Thoracic aorta (tissue), 2 donors: ENCODE results near the gene CCDC51. TPM values are rescaled to one million over a fixed set of nuclear protein-coding genes. Genes with fewer than 3 reads are reported as not detected.
A peak's percentile ranks its signal among the peaks of the same experiment; 100 is the strongest.

Experiments
- ATAC-seq: fragments of 150-250 bp; one replicate; pipeline ENCODE4 v1.8.0; 2017; ENCODE audit warnings: low read depth; ENCODE audit not compliant: insufficient number of reproducible peaks, low FRiP score
- DNase-seq: peaks from one replicate; pipeline ENCODE4 v3.0.0-alpha.2; 2020; ENCODE audit warnings: low spot score
- H3K27ac ChIP-seq, 2 donors: fragments of 200-600 bp; sonication (generic); 1 replicate in 1 of 2; 2 replicates in 1 of 2; pipeline ENCODE4 v1.5.1; 2016; ENCODE audit warnings: mild to moderate bottlenecking in 2 of 2, moderate library complexity in 2 of 2
- H3K27me3 ChIP-seq: fragments of 200-600 bp; sonication (generic); replicated peaks from 2 replicates; pipeline ENCODE4 v1.6.0; 2016; ENCODE audit warnings: mild to moderate bottlenecking; ENCODE audit not compliant: insufficient read depth
- H3K36me3 ChIP-seq: fragments of 200-600 bp; sonication (generic); one replicate; pipeline ENCODE4 v1.5.1; 2016
- H3K4me1 ChIP-seq, 2 donors: fragments of 200-600 bp; sonication (generic); 1 replicate in 1 of 2; 2 replicates in 1 of 2; pipeline versions ENCODE4 v1.5.1 to v1.6.0; 2016; ENCODE audit warnings: low read depth in 2 of 2, mild to moderate bottlenecking in 1 of 2; ENCODE audit not compliant: control insufficient read depth in 1 of 2
- H3K4me3 ChIP-seq: fragments of 200-600 bp; sonication (generic); 2 replicates; pipeline ENCODE4 v1.5.1; 2016; ENCODE audit warnings: mild to moderate bottlenecking
- H3K9me3 ChIP-seq: fragments of 200-600 bp; sonication (generic); 2 replicates; pipeline ENCODE4 v1.5.1; 2016
- total RNA-seq, 2 donors: library from RNA; depleted of rRNA; stranded (reverse); fragments of >200 nt; gene quantifications; one replicate each; pipeline versions ENCODE4 v1.1.0 to v1.2.3, GENCODE V29; 2016
- TF ChIP-seq, protein P1 (sequence below): fragments of 200-600 bp; sonication (generic); IDR thresholded peaks from one replicate; pipeline ENCODE4 v1.5.1; 2019; ENCODE audit warnings: antibody characterized with exemption

Gene CCDC51
- total RNA-seq, 2 donors from 2014 or later: 5.9 to 15.2 TPM

DNA sequence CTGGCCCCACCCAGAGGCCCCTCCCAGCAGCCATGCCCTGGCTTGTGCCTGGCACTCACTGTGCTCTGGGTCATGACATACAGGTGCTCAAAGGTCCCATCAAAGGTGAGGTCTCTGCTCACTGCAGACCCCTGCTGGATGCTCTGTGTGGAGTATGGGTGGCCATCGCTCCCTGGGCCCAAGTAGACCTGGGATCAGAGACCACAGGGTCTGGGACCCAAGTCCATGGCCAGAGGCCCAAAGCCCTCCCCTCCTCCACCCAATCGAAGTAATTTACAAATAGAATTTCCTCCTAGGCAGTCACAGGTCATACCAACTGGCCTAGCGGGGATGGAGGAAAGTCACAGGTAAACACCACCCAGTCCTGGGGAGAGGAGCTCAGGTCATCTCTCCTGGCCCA, 17.6 kb downstream of the CCDC51 start:
- DNase-seq (no peak), ATAC-seq (no peak)
- no peak overlapping the region for H3K4me3 ChIP-seq
- TF ChIP-seq, protein P1, sequence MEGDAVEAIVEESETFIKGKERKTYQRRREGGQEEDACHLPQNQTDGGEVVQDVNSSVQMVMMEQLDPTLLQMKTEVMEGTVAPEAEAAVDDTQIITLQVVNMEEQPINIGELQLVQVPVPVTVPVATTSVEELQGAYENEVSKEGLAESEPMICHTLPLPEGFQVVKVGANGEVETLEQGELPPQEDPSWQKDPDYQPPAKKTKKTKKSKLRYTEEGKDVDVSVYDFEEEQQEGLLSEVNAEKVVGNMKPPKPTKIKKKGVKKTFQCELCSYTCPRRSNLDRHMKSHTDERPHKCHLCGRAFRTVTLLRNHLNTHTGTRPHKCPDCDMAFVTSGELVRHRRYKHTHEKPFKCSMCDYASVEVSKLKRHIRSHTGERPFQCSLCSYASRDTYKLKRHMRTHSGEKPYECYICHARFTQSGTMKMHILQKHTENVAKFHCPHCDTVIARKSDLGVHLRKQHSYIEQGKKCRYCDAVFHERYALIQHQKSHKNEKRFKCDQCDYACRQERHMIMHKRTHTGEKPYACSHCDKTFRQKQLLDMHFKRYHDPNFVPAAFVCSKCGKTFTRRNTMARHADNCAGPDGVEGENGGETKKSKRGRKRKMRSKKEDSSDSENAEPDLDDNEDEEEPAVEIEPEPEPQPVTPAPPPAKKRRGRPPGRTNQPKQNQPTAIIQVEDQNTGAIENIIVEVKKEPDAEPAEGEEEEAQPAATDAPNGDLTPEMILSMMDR: no peak
- peak overlapping the region in 1 of 2 donors; percentile 21 for H3K27ac ChIP-seq
- H3K36me3 ChIP-seq: peaks cover 47% of the 10 kb centered on the region
- no peaks in the 10 kb centered on the region for H3K9me3 ChIP-seq
- H3K27me3 ChIP-seq: no peaks in the 10 kb centered on the region
- peaks cover 26 to 58% of the 10 kb centered on the region in 2 donors for H3K4me1 ChIP-seq

DNA sequence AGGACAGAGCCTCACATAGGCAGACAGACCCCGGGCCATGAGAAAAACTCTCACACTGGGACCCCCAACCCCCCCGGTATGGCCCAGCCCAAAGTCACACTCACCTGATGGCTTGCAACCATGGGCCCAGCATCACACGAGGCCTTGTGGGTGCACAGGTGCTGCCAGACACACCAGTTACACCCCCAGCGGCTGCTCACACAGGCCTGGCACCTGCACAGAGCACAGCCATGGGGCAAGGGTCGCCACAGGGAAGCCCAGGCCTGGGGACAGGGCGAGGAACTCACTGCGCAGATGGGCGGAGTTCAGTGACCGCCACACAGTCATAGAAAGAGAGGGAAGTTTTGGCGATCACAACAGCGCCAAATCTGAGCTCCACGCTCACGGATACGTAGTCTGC, 19.4 kb downstream of the CCDC51 start:
- Histone ChIP-seq H3K36me3 (peaks cover 63% of the 10 kb centered on the region), H3K4me1 (peaks cover 13 to 41% of the 10 kb centered on the region in 2 donors), H3K9me3 (no peaks in the 10 kb centered on the region), H3K4me3 (no peak overlapping the region), H3K27ac (no peak overlapping the region), H3K27me3 (no peaks in the 10 kb centered on the region)
- TF ChIP-seq, protein P1: no peak
- DNase-seq (no peak), ATAC-seq (no peak)

DNA sequence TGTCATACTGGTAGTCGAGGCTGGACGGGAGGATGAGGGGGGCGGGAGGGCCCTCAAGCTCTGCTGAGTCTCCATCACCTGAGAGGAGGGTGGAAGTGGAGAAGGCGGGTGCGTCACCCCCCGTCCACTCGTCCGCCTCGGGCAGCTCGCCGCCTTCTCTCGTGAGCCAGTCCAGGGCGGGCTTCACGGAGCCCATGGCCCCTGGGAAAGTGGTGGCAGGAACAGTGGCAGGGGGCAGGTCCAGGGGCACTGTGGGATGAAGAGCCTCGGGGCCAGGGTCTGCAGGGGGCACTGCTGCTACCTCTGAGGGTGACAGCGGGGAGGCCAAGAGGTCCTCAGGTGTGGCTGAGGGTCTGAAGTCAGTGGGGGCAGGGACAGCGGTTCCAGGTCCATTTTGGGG, 20.3 kb downstream of the CCDC51 start:
- DNase-seq (no peak), ATAC-seq (no peak)
- Histone ChIP-seq H3K4me1 (peaks cover 4 to 40% of the 10 kb centered on the region in 2 donors), H3K27ac (no peak overlapping the region), H3K27me3 (no peaks in the 10 kb centered on the region), H3K9me3 (no peaks in the 10 kb centered on the region), H3K36me3 (peaks cover 72% of the 10 kb centered on the region), H3K4me3 (no peak overlapping the region)
- TF ChIP-seq, protein P1: no peak

DNA sequence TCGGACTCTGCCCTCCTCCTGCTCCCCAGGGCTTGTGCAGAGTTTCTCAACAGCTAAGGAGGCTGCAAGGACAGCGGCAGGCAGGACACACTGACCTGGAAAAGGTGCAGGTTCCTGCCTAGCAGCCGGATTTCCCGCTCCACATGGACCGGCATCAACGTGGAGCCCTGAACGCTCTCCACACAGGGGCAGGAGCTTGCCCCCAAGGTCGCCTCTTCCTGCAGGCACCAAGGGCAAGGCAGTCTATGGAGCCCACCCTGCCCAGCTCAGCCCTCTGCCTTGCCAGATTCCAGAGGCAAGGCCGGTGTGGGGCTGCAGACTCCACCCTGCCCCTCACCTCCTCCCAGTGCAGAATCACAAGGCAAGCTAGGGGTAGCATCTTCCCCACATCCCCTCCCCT, 20.8 kb downstream of the CCDC51 start:
- TF ChIP-seq, protein P1: no peak
- H3K36me3 ChIP-seq: peaks cover 77% of the 10 kb centered on the region
- DNase-seq (no peak), ATAC-seq (no peak)
- H3K4me3 ChIP-seq: no peak overlapping the region
- no peaks in the 10 kb centered on the region for H3K27me3 ChIP-seq
- H3K27ac ChIP-seq: no peak overlapping the region
- peaks cover 4 to 40% of the 10 kb centered on the region in 2 donors for H3K4me1 ChIP-seq
- no peaks in the 10 kb centered on the region for H3K9me3 ChIP-seq

DNA sequence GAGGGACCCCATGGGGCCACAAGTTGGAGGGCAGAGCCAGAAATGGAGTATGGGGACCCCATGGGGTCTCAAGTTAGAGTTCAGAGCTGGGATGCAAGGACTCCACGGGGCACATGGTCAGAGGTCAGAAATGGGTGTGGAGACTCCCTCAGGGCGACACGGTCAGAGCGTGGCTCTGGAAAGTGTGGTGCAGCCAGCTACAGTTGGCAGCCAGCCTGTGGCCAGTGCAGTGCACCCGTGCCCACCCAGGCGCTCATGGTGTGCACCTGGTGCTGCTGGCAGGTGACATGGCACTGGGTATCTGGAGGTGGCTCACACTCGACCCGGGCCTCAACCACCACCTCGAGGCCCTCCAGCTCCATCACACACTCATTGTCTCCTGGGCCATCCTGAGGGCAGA, 21.3 kb downstream of the CCDC51 start:
- TF ChIP-seq, protein P1: no peak
- Histone ChIP-seq H3K27ac (no peak overlapping the region), H3K27me3 (no peaks in the 10 kb centered on the region), H3K9me3 (no peaks in the 10 kb centered on the region), H3K4me1 (peaks cover 4 to 40% of the 10 kb centered on the region in 2 donors), H3K36me3 (peaks cover 79% of the 10 kb centered on the region), H3K4me3 (no peak overlapping the region)
- no peak for ATAC-seq
- DNase-seq: no peak
